Fibroblast of the aortic adventitia (primary cell): Measurements from ENCODE around the gene VPREB3. TPM values are rescaled to one million over a fixed set of nuclear protein-coding genes. Genes with fewer than 3 reads are reported as not detected.

Experiments used
- DNase-seq: peaks from one replicate; pipeline ENCODE4 v3.0.0-alpha.2; 2010; ENCODE audit warnings: low read depth
- H3K4me3 ChIP-seq: 2 replicates; pipeline ENCODE4 v1.5.1; 2011; ENCODE audit warnings: low read depth, mild to moderate bottlenecking, control low read depth, low read length, moderate library complexity
- total RNA-seq: library from RNA; depleted of rRNA; stranded (reverse); fragments of >200 nt; gene quantifications from 2 replicates; pipeline ENCODE4 v1.2.3, GENCODE V29; 2012; ENCODE audit warnings: low replicate concordance
- TF ChIP-seq, protein P1 (sequence below): IDR thresholded peaks from 2 replicates; pipeline ENCODE4 v1.5.1; 2011; ENCODE audit warnings: mild to moderate bottlenecking, low read length, control low read depth, inconsistent platforms; ENCODE audit not compliant: insufficient read depth

VPREB3 gene
- total RNA-seq, 1 donor, result not detected

DNA sequence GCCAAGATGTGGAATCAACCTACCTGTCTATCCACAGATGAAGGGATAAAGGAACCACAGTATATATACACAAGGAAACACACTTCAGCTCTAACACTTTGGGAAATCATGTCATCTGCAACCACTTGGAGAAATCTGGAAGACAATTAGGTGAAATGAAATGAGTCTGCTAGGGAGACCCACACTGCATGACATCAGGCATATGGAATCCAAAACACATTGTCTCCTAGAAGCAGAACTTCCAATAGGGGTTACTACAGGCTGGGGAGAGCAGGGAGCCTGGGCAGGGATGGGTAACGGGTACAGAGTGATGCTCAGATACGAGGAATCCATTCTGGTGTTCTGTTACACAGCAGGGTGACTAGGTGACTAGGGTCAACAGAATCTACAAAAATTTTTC, 45.1 kb downstream of the VPREB3 start:
- no peak overlapping the region for H3K4me3 ChIP-seq
- TF ChIP-seq, protein P1, sequence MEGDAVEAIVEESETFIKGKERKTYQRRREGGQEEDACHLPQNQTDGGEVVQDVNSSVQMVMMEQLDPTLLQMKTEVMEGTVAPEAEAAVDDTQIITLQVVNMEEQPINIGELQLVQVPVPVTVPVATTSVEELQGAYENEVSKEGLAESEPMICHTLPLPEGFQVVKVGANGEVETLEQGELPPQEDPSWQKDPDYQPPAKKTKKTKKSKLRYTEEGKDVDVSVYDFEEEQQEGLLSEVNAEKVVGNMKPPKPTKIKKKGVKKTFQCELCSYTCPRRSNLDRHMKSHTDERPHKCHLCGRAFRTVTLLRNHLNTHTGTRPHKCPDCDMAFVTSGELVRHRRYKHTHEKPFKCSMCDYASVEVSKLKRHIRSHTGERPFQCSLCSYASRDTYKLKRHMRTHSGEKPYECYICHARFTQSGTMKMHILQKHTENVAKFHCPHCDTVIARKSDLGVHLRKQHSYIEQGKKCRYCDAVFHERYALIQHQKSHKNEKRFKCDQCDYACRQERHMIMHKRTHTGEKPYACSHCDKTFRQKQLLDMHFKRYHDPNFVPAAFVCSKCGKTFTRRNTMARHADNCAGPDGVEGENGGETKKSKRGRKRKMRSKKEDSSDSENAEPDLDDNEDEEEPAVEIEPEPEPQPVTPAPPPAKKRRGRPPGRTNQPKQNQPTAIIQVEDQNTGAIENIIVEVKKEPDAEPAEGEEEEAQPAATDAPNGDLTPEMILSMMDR, result no peak
- no peak for DNase-seq

GRCh38 chr22:23708270-23708669, 46.0 kb downstream of the VPREB3 start:
- no peak overlapping the region for H3K4me3 ChIP-seq
- DNase-seq, result no peak
- TF ChIP-seq, protein P1, result no peak

DNA sequence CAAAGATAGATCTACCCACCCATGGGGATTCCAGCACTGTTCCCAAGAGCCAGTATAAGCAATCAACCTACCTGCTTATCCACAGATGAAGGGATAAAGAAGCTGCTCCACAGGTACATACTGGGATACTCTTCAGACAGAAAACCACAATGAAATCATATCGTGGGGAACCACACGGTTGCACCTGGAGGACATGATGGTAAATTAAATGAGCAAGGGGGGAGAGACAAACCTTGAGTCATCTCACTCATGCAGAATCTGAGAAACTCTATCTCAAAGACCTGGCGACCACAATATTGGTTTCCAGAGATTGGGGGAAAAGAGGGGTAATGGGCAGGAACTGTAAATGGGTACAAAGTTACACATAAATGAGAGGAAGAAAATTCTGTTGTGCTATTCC, 48.9 kb downstream of the VPREB3 start:
- no peak overlapping the region for H3K4me3 ChIP-seq
- TF ChIP-seq, protein P1, result no peak
- DNase-seq, result no peak

GRCh38 chr22:23704829-23705228, 49.4 kb downstream of the VPREB3 start:
- TF ChIP-seq, protein P1, result no peak
- H3K4me3 ChIP-seq, result no peak overlapping the region
- no peak for DNase-seq

DNA sequence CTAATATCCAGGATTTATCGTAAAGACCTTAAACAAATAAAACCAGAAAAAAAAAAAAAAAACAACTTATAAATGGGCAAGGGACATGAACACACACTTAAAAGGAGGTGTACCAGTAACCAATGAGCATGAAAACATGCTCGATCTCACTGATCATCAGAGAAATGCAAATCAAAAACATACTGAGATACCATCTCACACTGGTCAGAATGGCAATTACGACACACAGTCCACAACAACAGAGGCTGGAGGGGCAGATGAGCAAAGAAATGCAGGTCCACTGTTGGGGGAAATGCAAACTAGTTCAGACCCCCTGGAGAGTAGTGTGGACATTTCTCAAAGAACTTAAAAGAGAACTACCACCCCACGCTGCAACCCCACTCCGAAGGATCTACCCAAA, 50.2 kb downstream of the VPREB3 start:
- TF ChIP-seq, protein P1, result no peak
- H3K4me3 ChIP-seq, result no peak overlapping the region
- no peak for DNase-seq

Other genes starting within 250 kb of the VPREB3 start
- gene IGLL1, start 174.1 kb downstream of the VPREB3 start, total RNA-seq, result not detected in 2 replicates
- gene DRICH1, start 122.1 kb downstream of the VPREB3 start, total RNA-seq, result 0.09 TPM in 1 of 2 replicates, not detected in the other
- gene RGL4, start 63.4 kb downstream of the VPREB3 start, total RNA-seq, result not detected in 2 replicates
- 5.3 and 5.9 TPM in 2 replicates for gene ZNF70, start 3.3 kb downstream of the VPREB3 start, total RNA-seq
- gene C22orf15, start 8.6 kb upstream of the VPREB3 start, total RNA-seq, result 0.18 and 4.9 TPM in 2 replicates
- 2.5 and 2.6 TPM in 2 replicates for gene CHCHD10, start 13.5 kb upstream of the VPREB3 start, total RNA-seq
- 5.1 and 47.8 TPM in 2 replicates for gene MMP11, start 18.4 kb upstream of the VPREB3 start, total RNA-seq
- 55.2 and 96.1 TPM in 2 replicates for gene SMARCB1, start 32.5 kb upstream of the VPREB3 start, total RNA-seq
- gene DERL3, start 84.6 kb upstream of the VPREB3 start, total RNA-seq, result 0.36 TPM in 1 of 2 replicates, not detected in the other
- 11.4 and 11.9 TPM in 2 replicates for gene SLC2A11, start 103.5 kb upstream of the VPREB3 start, total RNA-seq
- 27.3 and 160 TPM in 2 replicates for gene MIF, start 140.0 kb upstream of the VPREB3 start, total RNA-seq
- 4.9 and 9.0 TPM in 2 replicates for gene GSTT2B, start 206.8 kb upstream of the VPREB3 start, total RNA-seq
- gene DDTL, start 212.5 kb upstream of the VPREB3 start, total RNA-seq, result 0.81 and 1.8 TPM in 2 replicates
- gene DDT, start 220.0 kb upstream of the VPREB3 start, total RNA-seq, result 36.4 and 82.9 TPM in 2 replicates
- 0.54 TPM in 1 of 2 replicates, not detected in the other for gene GSTT2, start 225.7 kb upstream of the VPREB3 start, total RNA-seq